DND-41 (cell line): ENCODE measurements around the gene BTN2A1.

Source experiments
- ATAC-seq: fragments of 200-7000 bp; cut with Tn5 transposase; 3 replicates; pipeline ENCODE4 v1.9.1; 2021; ENCODE audit warnings: low read depth; ENCODE audit not compliant: insufficient read depth
- DNase-seq: peaks from one replicate; pipeline ENCODE4 v3.0.0-alpha.2; 2020
- H2AFZ ChIP-seq: 2 replicates; pipeline ENCODE4 v1.6.0; 2012; ENCODE audit warnings: low read depth, low read length
- H3K27ac ChIP-seq: 2 replicates; pipeline ENCODE4 v1.5.1; 2012; ENCODE audit warnings: low read length, inconsistent platforms
- H3K27me3 ChIP-seq: fragments of 200-600 bp; sonication (generic); 2 replicates; pipeline ENCODE4 v1.6.0; 2012; ENCODE audit warnings: low read length, mild to moderate bottlenecking, inconsistent platforms; ENCODE audit not compliant: insufficient read depth, poor library complexity
- H3K36me3 ChIP-seq: 2 replicates; pipeline ENCODE4 v1.5.1; 2012; ENCODE audit warnings: low read length, inconsistent platforms; ENCODE audit not compliant: insufficient read depth
- H3K4me1 ChIP-seq: 2 replicates; pipeline ENCODE4 v1.5.1; 2012; ENCODE audit warnings: mild to moderate bottlenecking, low read length; ENCODE audit not compliant: insufficient read depth
- H3K4me2 ChIP-seq: 2 replicates; pipeline ENCODE4 v1.6.0; 2012; ENCODE audit warnings: mild to moderate bottlenecking, moderate library complexity, low read length, inconsistent platforms; ENCODE audit not compliant: insufficient read depth
- H3K4me3 ChIP-seq, 2 experiments: fragments of 200-600 bp in 1 of 2; shearing (Covaris generic) in 1 of 2; 2 replicates each; pipeline ENCODE4 v1.5.1; 2012 to 2016; ENCODE audit warnings: inconsistent platforms in 2 of 2, low read length in 2 of 2, mild to moderate bottlenecking in 2 of 2, low read depth in 1 of 2, moderate library complexity in 1 of 2
- H3K79me2 ChIP-seq: 2 replicates; pipeline ENCODE4 v1.6.0; 2012; ENCODE audit warnings: low read length, inconsistent platforms; ENCODE audit not compliant: insufficient read depth
- H3K9ac ChIP-seq: 2 replicates; pipeline ENCODE4 v1.6.0; 2012; ENCODE audit warnings: low read depth, mild to moderate bottlenecking, inconsistent platforms, low read length, moderate library complexity
- H3K9me3 ChIP-seq: 2 replicates; pipeline ENCODE4 v1.5.1; 2012; ENCODE audit warnings: low read length, moderate library complexity, mild to moderate bottlenecking, inconsistent platforms; ENCODE audit not compliant: insufficient read depth, severe bottlenecking
- H4K20me1 ChIP-seq: 2 replicates; pipeline ENCODE4 v1.6.0; 2012; ENCODE audit warnings: low read length; ENCODE audit not compliant: insufficient read depth
- EZH2 ChIP-seq: IDR thresholded peaks from 3 replicates; pipeline ENCODE4 v1.6.1; 2012; ENCODE audit warnings: borderline replicate concordance, low read depth, mild to moderate bottlenecking, moderate library complexity, low read length, inconsistent platforms; ENCODE audit not compliant: severe bottlenecking
- TF ChIP-seq, protein P1 (sequence below): IDR thresholded peaks from 2 replicates; pipeline ENCODE4 v1.5.1; 2012; ENCODE audit warnings: borderline replicate concordance, low read length, moderate library complexity, mild to moderate bottlenecking; ENCODE audit not compliant: poor library complexity, severe bottlenecking; ENCODE audit errors: extremely low read depth

Gene BTN2A1

GRCh38 chr6:26500102-26500501, 42.3 kb downstream of the BTN2A1 start, which contains the start of gene BTN1A1:
Gene BTN1A1 (plus strand): TSS chr6:26500303. CDS start chr6:26501287, 984 bp downstream.
- Histone ChIP-seq H3K79me2 (no peaks in the 10 kb centered on the region), H3K9me3 (no peaks in the 10 kb centered on the region), H2AFZ (no peak within 1 kb of the TSS), H3K27ac (no peak within 1 kb of the TSS), H3K4me1 (no peaks in the 10 kb centered on the region), H3K4me3 (no peak within 1 kb of the TSS), H3K9ac (no peak within 1 kb of the TSS), H3K4me2 (no peak within 1 kb of the TSS), H3K27me3 (no peaks in the 10 kb centered on the region), H3K36me3 (no peaks in the 10 kb centered on the region), H4K20me1 (no peaks in the 10 kb centered on the region)
- no peak for ATAC-seq
- TF ChIP-seq, protein P1, sequence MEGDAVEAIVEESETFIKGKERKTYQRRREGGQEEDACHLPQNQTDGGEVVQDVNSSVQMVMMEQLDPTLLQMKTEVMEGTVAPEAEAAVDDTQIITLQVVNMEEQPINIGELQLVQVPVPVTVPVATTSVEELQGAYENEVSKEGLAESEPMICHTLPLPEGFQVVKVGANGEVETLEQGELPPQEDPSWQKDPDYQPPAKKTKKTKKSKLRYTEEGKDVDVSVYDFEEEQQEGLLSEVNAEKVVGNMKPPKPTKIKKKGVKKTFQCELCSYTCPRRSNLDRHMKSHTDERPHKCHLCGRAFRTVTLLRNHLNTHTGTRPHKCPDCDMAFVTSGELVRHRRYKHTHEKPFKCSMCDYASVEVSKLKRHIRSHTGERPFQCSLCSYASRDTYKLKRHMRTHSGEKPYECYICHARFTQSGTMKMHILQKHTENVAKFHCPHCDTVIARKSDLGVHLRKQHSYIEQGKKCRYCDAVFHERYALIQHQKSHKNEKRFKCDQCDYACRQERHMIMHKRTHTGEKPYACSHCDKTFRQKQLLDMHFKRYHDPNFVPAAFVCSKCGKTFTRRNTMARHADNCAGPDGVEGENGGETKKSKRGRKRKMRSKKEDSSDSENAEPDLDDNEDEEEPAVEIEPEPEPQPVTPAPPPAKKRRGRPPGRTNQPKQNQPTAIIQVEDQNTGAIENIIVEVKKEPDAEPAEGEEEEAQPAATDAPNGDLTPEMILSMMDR: no peak
- TF ChIP-seq EZH2: no peak
- no peak for DNase-seq

- H3K4me3 ChIP-seq: no peak overlapping the region
- H3K79me2 ChIP-seq: no peaks in the 10 kb centered on the region
- DNase-seq (no peak), ATAC-seq (no peak)
- TF ChIP-seq, protein P1: no peak
- TF ChIP-seq EZH2: no peak
- H3K4me1 ChIP-seq: no peaks in the 10 kb centered on the region
- H3K4me2 ChIP-seq: no peak overlapping the region
- no peak overlapping the region for H3K9ac ChIP-seq
- H3K27ac ChIP-seq: no peak overlapping the region
- H3K9me3 ChIP-seq: no peaks in the 10 kb centered on the region
- no peak overlapping the region for H2AFZ ChIP-seq
- H3K27me3 ChIP-seq: no peaks in the 10 kb centered on the region
- H3K36me3 ChIP-seq: no peaks in the 10 kb centered on the region
- H4K20me1 ChIP-seq: no peaks in the 10 kb centered on the region
Observed at GRCh38 chr6:26501482-26501986, 43.8 kb downstream of the BTN2A1 start.

DNA sequence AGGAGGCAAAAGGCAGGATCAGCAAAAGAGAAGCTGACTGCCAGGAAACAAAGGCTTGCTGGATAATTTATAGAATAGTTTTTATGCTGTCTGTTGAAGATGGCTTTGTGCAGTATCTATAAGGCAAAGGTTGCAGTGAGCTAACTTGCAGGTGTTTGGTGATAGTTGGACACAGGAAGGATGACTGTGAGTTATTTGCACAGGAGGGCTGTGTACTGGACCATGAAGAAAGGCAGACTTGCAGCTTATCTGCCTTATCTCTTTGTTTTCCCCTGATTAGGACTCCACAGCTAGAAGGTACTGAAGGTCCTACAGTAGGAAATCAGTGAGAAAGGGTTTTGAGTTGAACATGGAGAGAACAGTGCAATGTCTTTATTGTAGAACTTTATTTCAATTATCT, 44.4 kb downstream of the BTN2A1 start:
- Histone ChIP-seq H3K4me3 (no peak overlapping the region), H3K9ac (no peak overlapping the region), H4K20me1 (no peaks in the 10 kb centered on the region), H3K79me2 (no peaks in the 10 kb centered on the region), H3K27me3 (no peaks in the 10 kb centered on the region), H3K4me1 (no peaks in the 10 kb centered on the region), H3K36me3 (no peaks in the 10 kb centered on the region), H3K27ac (no peak overlapping the region), H2AFZ (no peak overlapping the region), H3K4me2 (no peak overlapping the region), H3K9me3 (no peaks in the 10 kb centered on the region)
- no peak for TF ChIP-seq EZH2
- TF ChIP-seq, protein P1: no peak
- ATAC-seq (no peak), DNase-seq (no peak)

- Histone ChIP-seq H3K4me2 (no peak overlapping the region), H3K4me3 (no peak overlapping the region), H3K27me3 (no peaks in the 10 kb centered on the region), H4K20me1 (no peaks in the 10 kb centered on the region), H2AFZ (no peak overlapping the region), H3K36me3 (no peaks in the 10 kb centered on the region), H3K4me1 (no peaks in the 10 kb centered on the region), H3K9me3 (no peaks in the 10 kb centered on the region), H3K27ac (no peak overlapping the region), H3K9ac (no peak overlapping the region), H3K79me2 (no peaks in the 10 kb centered on the region)
- TF ChIP-seq, protein P1: no peak
- TF ChIP-seq EZH2: no peak
- ATAC-seq (no peak), DNase-seq (no peak)
Observed at GRCh38 chr6:26502626-26503025, 44.9 kb downstream of the BTN2A1 start.
